Stomach (tissue), 4 donors: ENCODE data around the gene CELF2.

ENCODE experiments used
- CTCF ChIP-seq, 7 experiments: fragments of 450-650 bp in 4 of 7; fragments of 200-600 bp in 3 of 7; sonication (generic) in 3 of 7; IDR thresholded peaks; one replicate each; pipeline ENCODE4 v1.5.1; 2016 to 2019; ENCODE audit warnings: antibody characterized with exemption in 7 of 7, control low read depth in 2 of 7, mild to moderate bottlenecking in 1 of 7
- EP300 ChIP-seq: sonication (generic); formaldehyde crosslinking; IDR thresholded peaks from one replicate; pipeline ENCODE4 v1.6.1; 2017; ENCODE audit warnings: antibody characterized with exemption
- POLR2A ChIP-seq, 4 donors: fragments of 450-650 bp; IDR thresholded peaks; one replicate each; pipeline ENCODE4 v1.6.1; 2016; ENCODE audit warnings: antibody characterized with exemption in 4 of 4, control low read depth in 2 of 4, mild to moderate bottlenecking in 1 of 4, moderate library complexity in 1 of 4

GRCh38 chr10:11240641-11241040 lies 223.0 kb downstream of the CELF2 start:
- TF ChIP-seq CTCF (IDR thresholded peaks at IDR 0.05) (no peak), EP300 (no peak), POLR2A (IDR thresholded peaks at IDR 0.05) (no peak)
